ENCODE results near the gene MX2. TPM values are rescaled to one million over a fixed set of nuclear protein-coding genes. Genes with fewer than 3 reads are reported as not detected.
A peak's percentile ranks its signal among the peaks of the same experiment; 100 is the strongest.

Gene MX2
- total and polyA plus RNA-seq, 9 of the 15 experiments (the other 6 are each of a cell fraction or from before 2014, with no cell fraction given) = 0.10 to 0.95 (median 0.47) TPM; not detected in 1

DNA sequence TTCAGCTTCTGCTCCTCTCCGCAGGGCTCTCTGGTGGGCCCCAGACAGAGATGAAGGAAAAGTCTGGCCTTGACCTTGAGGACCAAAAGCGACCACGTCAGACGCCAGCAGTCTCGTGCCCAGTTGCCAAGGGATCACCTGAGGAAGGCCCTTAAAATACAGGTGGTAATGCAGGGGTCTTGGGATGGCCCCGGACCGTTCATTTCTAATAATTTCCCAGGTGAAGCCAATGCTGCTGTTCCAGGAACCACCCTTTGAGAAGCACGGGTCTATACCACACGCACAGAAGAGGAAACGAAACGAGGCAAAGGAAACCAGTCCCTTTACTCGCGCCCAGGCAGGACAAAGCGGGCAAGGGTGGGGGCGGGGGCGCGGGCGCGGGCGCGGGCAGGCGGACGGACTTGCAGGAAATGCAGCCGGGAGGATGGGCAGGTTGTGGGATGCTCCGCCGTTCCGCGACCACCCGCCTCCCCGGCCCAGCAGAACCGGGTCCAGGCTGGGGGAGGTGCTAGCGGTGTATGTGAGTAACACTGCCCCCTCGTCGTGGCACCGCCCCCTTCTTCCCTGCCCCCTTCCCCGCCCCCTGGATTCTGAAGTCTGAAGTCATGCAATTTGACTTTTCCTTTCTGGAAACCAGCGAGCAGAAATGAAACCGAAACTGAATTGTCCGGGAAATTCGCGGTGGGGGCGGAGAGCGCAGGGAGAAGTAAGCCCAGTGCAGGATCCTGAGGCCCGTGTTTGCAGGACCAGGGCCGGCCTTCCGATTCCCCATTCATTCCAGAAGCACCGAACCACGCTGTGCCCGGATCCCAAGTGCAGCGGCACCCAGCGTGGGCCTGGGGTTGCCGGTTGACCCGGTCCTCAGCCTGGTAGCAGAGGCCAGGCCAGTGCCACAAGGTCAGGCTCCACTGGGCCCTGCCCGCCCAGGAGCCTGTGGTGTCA is 58.4 kb downstream of the MX2 start (continued):
- TF ChIP-seq, protein P1, sequence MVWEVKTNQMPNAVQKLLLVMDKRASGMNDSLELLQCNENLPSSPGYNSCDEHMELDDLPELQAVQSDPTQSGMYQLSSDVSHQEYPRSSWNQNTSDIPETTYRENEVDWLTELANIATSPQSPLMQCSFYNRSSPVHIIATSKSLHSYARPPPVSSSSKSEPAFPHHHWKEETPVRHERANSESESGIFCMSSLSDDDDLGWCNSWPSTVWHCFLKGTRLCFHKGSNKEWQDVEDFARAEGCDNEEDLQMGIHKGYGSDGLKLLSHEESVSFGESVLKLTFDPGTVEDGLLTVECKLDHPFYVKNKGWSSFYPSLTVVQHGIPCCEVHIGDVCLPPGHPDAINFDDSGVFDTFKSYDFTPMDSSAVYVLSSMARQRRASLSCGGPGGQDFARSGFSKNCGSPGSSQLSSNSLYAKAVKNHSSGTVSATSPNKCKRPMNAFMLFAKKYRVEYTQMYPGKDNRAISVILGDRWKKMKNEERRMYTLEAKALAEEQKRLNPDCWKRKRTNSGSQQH (CRISPR knock-in tag; IDR thresholded peaks at IDR 0.05) = no peak
- no peak for TF ChIP-seq CEBPG (CRISPR knock-in tag; IDR thresholded peaks at IDR 0.05)
- no peak for TF ChIP-seq CEBPG (tag; conservative IDR thresholded peaks at IDR 0.05 in 1 of 2, IDR thresholded peaks at IDR 0.05 in 1 of 2)
- no peak for TF ChIP-seq HSF4 (CRISPR knock-in tag; IDR thresholded peaks at IDR 0.05; ENCODE audit: borderline replicate concordance)
- no peak for TF ChIP-seq ZNF75A (CRISPR knock-in tag; IDR thresholded peaks at IDR 0.05)
- TF ChIP-seq PHF8 (IDR thresholded peaks at IDR 0.05; ENCODE audit: borderline replicate concordance, low read length) = peak; percentile 44; the same call in 1 of the 2 replicates
- no peak for TF ChIP-seq FOS (IDR thresholded peaks at IDR 0.05; ENCODE audit: extremely low read depth, insufficient read length)
- TF ChIP-seq LEF1 (IDR thresholded peaks at IDR 0.05) = no peak
- peak; percentile 28; the same call in 1 of the 2 replicates for TF ChIP-seq EGR1 (conservative IDR thresholded peaks at IDR 0.05)
- no peak for TF ChIP-seq CREBBP (IDR thresholded peaks at IDR 0.05; ENCODE audit: low read depth, low read length)
- TF ChIP-seq HDAC6 (IDR thresholded peaks at IDR 0.05; ENCODE audit: low read depth, low read length) = no peak
- TF ChIP-seq KLF13 (tag; IDR thresholded peaks at IDR 0.05; ENCODE audit: borderline replicate concordance, low read depth) = no peak
- TF ChIP-seq, protein P2, sequence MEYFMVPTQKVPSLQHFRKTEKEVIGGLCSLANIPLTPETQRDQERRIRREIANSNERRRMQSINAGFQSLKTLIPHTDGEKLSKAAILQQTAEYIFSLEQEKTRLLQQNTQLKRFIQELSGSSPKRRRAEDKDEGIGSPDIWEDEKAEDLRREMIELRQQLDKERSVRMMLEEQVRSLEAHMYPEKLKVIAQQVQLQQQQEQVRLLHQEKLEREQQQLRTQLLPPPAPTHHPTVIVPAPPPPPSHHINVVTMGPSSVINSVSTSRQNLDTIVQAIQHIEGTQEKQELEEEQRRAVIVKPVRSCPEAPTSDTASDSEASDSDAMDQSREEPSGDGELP (CRISPR knock-in tag; IDR thresholded peaks at IDR 0.05; ENCODE audit: borderline replicate concordance) = no peak
- TF ChIP-seq FOXP1 (CRISPR knock-in tag; IDR thresholded peaks at IDR 0.05) = no peak
- TF ChIP-seq, protein P3, sequence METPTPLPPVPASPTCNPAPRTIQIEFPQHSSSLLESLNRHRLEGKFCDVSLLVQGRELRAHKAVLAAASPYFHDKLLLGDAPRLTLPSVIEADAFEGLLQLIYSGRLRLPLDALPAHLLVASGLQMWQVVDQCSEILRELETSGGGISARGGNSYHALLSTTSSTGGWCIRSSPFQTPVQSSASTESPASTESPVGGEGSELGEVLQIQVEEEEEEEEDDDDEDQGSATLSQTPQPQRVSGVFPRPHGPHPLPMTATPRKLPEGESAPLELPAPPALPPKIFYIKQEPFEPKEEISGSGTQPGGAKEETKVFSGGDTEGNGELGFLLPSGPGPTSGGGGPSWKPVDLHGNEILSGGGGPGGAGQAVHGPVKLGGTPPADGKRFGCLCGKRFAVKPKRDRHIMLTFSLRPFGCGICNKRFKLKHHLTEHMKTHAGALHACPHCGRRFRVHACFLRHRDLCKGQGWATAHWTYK (CRISPR knock-in tag; IDR thresholded peaks at IDR 0.05) = no peak
- TF ChIP-seq, protein P4, sequence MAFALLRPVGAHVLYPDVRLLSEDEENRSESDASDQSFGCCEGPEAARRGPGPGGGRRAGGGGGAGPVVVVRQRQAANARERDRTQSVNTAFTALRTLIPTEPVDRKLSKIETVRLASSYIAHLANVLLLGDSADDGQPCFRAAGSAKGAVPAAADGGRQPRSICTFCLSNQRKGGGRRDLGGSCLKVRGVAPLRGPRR (CRISPR knock-in tag; IDR thresholded peaks at IDR 0.05) = no peak
- TF ChIP-seq RBBP5 (IDR thresholded peaks at IDR 0.05; ENCODE audit: borderline replicate concordance, insufficient read depth, low read length, poor library complexity, severe bottlenecking) = peak; percentile 29
- no peak for TF ChIP-seq RBM39 (optimal IDR thresholded peaks at IDR 0.05; ENCODE audit: low read depth, low read length)
- TF ChIP-seq, protein P5, sequence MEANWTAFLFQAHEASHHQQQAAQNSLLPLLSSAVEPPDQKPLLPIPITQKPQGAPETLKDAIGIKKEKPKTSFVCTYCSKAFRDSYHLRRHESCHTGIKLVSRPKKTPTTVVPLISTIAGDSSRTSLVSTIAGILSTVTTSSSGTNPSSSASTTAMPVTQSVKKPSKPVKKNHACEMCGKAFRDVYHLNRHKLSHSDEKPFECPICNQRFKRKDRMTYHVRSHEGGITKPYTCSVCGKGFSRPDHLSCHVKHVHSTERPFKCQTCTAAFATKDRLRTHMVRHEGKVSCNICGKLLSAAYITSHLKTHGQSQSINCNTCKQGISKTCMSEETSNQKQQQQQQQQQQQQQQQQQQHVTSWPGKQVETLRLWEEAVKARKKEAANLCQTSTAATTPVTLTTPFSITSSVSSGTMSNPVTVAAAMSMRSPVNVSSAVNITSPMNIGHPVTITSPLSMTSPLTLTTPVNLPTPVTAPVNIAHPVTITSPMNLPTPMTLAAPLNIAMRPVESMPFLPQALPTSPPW (CRISPR knock-in tag; IDR thresholded peaks at IDR 0.05) = peak; percentile 61; the same call in 1 of the 2 replicates

Measured in K562 (cell line).